ENCODE results near the gene RBMS1.

RBMS1 gene

DNA sequence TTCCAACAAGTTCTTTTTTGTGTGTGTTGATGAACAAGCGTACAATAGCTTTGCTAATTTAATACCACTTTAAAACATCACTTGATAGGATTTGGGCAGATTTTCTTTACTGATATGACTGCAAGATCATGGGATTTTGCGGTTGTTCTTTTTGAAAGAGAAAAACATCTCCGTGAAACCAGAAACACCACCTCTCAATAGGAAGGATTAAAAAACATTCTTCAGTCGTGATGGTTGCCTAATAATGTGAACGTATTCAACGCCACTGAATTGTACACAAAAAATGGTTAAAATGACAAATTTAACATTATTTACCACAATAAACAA lies 19.3 kb downstream of the RBMS1 start:
- no peak for DNase-seq (ENCODE audit: low read depth)
- H3K4me3 ChIP-seq (ENCODE audit: low read depth, low read length): no peak overlapping the region
- TF ChIP-seq, protein P1, sequence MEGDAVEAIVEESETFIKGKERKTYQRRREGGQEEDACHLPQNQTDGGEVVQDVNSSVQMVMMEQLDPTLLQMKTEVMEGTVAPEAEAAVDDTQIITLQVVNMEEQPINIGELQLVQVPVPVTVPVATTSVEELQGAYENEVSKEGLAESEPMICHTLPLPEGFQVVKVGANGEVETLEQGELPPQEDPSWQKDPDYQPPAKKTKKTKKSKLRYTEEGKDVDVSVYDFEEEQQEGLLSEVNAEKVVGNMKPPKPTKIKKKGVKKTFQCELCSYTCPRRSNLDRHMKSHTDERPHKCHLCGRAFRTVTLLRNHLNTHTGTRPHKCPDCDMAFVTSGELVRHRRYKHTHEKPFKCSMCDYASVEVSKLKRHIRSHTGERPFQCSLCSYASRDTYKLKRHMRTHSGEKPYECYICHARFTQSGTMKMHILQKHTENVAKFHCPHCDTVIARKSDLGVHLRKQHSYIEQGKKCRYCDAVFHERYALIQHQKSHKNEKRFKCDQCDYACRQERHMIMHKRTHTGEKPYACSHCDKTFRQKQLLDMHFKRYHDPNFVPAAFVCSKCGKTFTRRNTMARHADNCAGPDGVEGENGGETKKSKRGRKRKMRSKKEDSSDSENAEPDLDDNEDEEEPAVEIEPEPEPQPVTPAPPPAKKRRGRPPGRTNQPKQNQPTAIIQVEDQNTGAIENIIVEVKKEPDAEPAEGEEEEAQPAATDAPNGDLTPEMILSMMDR (IDR thresholded peaks at IDR 0.05; ENCODE audit: control insufficient read depth, extremely low read depth, insufficient read depth): no peak

- TF ChIP-seq, protein P1 (IDR thresholded peaks at IDR 0.05; ENCODE audit: control insufficient read depth, extremely low read depth, insufficient read depth): no peak
- no peak overlapping the region for H3K4me3 ChIP-seq (ENCODE audit: low read depth, low read length)
- DNase-seq (ENCODE audit: low read depth): no peak
Measured at GRCh38 chr2:160473468-160474318, 19.9 kb downstream of the RBMS1 start.

DNA sequence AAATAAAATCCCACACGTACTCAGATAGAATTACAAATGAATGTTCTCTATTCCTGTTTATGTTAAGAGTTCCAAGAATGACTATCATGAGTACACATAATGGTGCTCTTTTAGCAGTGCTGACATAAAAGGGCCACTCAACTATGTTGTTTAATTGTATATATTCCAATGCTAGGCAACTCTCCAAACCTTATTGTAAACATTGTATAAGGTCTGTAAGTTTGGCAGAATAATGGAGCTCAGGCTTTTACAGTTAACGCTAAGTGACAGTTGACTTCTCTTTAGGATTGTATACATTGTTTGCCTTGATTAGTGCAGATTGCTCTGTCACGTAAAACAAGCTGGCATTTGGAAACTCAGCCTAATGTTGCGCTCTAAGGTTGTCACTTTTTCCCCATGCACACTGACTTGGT lies 20.8 kb downstream of the RBMS1 start:
- no peak for DNase-seq (ENCODE audit: low read depth)
- no peak overlapping the region for H3K4me3 ChIP-seq (ENCODE audit: low read depth, low read length)
- TF ChIP-seq, protein P1 (IDR thresholded peaks at IDR 0.05; ENCODE audit: control insufficient read depth, extremely low read depth, insufficient read depth): no peak

- no peak overlapping the region for H3K4me3 ChIP-seq (ENCODE audit: low read depth, low read length)
- DNase-seq (ENCODE audit: low read depth): no peak
- TF ChIP-seq, protein P1 (IDR thresholded peaks at IDR 0.05; ENCODE audit: control insufficient read depth, extremely low read depth, insufficient read depth): no peak
Measured at GRCh38 chr2:160471950-160472349, 21.7 kb downstream of the RBMS1 start.

DNA sequence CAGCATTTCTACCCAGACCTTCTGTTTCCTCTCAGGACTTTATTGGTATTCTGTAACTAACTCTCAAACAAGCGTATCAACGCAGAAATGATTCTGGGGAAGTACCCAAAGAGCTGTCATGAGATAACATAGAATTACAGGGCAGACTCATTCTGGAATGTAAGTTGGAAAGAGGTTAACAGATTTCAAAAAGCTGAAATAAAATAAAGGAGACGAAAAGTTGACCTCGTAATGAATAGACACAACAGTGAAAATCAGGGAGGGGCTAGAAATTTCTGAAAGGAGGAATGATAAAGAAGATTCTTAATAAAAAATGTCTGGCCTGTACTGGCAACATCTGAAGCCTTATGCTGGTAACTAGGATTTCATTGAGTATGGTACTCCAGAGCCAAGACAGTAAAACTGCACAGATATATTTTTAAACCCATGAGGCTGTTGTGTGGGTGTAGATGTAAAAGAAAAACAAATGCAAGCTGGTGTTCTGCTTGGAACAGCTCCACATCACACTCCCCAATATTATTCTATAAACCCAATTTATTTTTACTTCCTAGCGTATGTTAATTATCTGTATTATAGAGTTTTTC lies 23.9 kb downstream of the RBMS1 start:
- DNase-seq (ENCODE audit: low read depth): no peak
- TF ChIP-seq, protein P1 (IDR thresholded peaks at IDR 0.05; ENCODE audit: control insufficient read depth, extremely low read depth, insufficient read depth): no peak
- H3K4me3 ChIP-seq (ENCODE audit: low read depth, low read length): no peak overlapping the region

DNA sequence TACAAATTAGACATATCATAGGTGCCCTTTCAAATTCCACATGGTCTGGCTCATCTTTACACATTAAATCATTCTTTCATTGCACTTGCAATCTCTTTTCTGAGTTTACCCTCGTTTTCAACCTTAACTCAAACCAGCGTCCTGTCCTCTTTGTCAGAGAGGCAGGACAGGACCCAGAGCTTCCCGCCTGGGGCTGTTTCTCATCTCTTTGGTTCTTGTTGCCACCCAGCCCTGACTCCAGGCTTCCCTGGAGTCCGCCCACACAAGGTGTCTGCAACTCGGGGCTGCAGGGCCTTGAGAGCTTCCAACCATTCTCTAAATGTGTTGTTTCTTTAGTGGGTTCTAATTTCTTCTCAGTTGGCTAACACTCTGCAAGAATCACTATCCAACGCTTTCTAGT lies 24.4 kb downstream of the RBMS1 start:
- TF ChIP-seq, protein P1 (IDR thresholded peaks at IDR 0.05; ENCODE audit: control insufficient read depth, extremely low read depth, insufficient read depth): no peak
- DNase-seq (ENCODE audit: low read depth): no peak
- H3K4me3 ChIP-seq (ENCODE audit: low read depth, low read length): no peak overlapping the region

All from LNCaP clone FGC (cell line).